Measurements from ENCODE around the gene TRIM8. TPM values are rescaled to one million over a fixed set of nuclear protein-coding genes. Genes with fewer than 3 reads are reported as not detected.

Gene TRIM8
- total RNA-seq, 2 experiments from 2014 or later = 80.9 to 81.6 TPM

DNA sequence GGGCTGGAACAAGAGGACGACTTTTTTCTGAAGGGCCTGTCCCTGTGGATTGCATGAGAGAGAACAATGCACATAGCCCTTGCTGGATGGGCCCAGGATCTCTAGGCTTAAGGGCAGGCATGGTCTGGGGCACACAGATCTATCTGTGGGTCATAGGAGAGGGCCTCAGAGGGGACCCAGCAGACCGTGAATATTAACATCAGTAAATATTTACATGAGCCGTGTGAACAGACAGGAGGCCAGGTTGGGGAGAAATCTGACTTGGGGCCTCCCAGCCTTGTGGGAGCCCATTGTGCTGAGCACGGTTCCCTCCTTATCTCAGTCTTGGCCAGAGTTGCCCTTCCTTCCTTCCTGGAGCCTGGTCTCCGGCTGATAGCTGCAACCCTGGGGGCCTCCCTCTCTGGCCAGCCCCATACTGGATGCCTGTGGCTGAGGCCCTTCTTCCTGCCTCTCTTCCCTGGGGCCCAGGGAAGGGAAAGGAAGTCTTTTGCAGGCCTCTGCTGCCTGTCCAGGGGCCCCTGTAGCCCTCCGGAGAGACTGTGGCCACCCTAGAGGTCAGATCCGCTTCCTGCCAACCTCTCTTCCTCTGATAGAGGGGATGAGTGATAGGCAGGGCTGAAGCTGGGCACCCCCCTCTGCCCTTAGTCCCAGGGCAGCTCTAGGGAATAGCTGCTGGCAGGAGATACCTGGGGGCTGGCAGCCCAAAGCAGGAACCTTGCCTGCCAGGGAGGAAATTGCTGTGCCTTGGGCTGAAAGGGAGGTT lies 44.5 kb upstream of the TRIM8 start:
- ATAC-seq (ENCODE audit: poor library complexity) (no peak), DNase-seq (no peak)
- H3K27ac ChIP-seq (ENCODE audit: low read depth in 1 of 2, low read length in 2 of 2) = no peak overlapping the region
- POLR2A ChIA-PET = no interaction called here
- Mint-ChIP-seq H3K36me3 (ENCODE audit: low read depth) (peaks cover 80% of the 10 kb centered on the region), H3K27ac (no peak overlapping the region), H3K9me3 (no peaks in the 10 kb centered on the region), H3K27me3 (no peaks in the 10 kb centered on the region), H3K4me1 (ENCODE audit: low read depth) (peaks cover 5% of the 10 kb centered on the region), H3K4me3 (no peak overlapping the region)
- intact Hi-C loops (cut with DNase I, micrococcal nuclease) = loop anchor here in 1 of 2 experiments (10.0 kb wide), 1 partner anchor 635 kb away; no protein-coding TSS in a partner anchor
- no peak overlapping the region for H3K4me3 ChIP-seq (ENCODE audit: low read length)
- CTCF ChIA-PET = interaction anchor here (0.6 kb wide), 1 partner anchor 146 kb away, joined by 3 read pairs; no protein-coding TSS in a partner anchor
- H3K36me3 ChIP-seq (ENCODE audit: insufficient read depth, low read length) = peaks cover 80% of the 10 kb centered on the region
- no peaks in the 10 kb centered on the region for H3K9me3 ChIP-seq (ENCODE audit: control insufficient read depth in 1 of 2, insufficient read depth in 1 of 2, low read length in 2 of 2)
- no peaks in the 10 kb centered on the region for H3K4me1 ChIP-seq (ENCODE audit: insufficient read depth, low read length)
- TF ChIP-seq, protein P1, sequence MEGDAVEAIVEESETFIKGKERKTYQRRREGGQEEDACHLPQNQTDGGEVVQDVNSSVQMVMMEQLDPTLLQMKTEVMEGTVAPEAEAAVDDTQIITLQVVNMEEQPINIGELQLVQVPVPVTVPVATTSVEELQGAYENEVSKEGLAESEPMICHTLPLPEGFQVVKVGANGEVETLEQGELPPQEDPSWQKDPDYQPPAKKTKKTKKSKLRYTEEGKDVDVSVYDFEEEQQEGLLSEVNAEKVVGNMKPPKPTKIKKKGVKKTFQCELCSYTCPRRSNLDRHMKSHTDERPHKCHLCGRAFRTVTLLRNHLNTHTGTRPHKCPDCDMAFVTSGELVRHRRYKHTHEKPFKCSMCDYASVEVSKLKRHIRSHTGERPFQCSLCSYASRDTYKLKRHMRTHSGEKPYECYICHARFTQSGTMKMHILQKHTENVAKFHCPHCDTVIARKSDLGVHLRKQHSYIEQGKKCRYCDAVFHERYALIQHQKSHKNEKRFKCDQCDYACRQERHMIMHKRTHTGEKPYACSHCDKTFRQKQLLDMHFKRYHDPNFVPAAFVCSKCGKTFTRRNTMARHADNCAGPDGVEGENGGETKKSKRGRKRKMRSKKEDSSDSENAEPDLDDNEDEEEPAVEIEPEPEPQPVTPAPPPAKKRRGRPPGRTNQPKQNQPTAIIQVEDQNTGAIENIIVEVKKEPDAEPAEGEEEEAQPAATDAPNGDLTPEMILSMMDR (IDR thresholded peaks at IDR 0.05) = no peak
- H3K27me3 ChIP-seq (ENCODE audit: control insufficient read depth in 1 of 2, insufficient read depth in 2 of 2, low read length in 2 of 2) = no peaks in the 10 kb centered on the region

DNA sequence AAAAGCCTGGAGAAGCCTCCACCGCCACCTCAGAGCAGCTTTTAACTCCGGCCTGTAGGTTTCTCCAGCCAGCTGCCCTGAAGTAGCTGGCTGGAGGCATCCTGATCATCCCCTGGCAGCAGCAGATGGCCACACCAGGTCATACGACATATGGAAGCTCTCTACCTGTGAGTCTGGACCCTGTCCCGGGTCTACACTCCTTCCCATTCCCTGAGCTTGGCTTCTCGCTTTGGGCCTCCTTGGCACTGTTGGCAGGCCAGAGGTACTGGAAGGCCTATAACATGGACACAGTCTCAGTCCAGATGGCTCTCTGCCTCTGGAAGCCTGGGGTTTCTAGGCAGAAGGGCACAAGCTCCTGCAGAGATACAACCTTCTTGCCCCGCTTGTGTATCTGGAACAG lies 43.5 kb upstream of the TRIM8 start:
- Mint-ChIP-seq H3K36me3 (ENCODE audit: low read depth) (peaks cover 78% of the 10 kb centered on the region), H3K27ac (no peak overlapping the region), H3K4me3 (no peak overlapping the region), H3K4me1 (ENCODE audit: low read depth) (peaks cover 5% of the 10 kb centered on the region), H3K9me3 (no peaks in the 10 kb centered on the region), H3K27me3 (no peaks in the 10 kb centered on the region)
- intact Hi-C loops (cut with DNase I, micrococcal nuclease) = no loop called here
- no peaks in the 10 kb centered on the region for H3K4me1 ChIP-seq (ENCODE audit: insufficient read depth, low read length)
- no peak overlapping the region for H3K27ac ChIP-seq (ENCODE audit: low read depth in 1 of 2, low read length in 2 of 2)
- POLR2A ChIA-PET = no interaction called here
- H3K36me3 ChIP-seq (ENCODE audit: insufficient read depth, low read length) = peaks cover 76% of the 10 kb centered on the region
- TF ChIP-seq, protein P1 (IDR thresholded peaks at IDR 0.05) = no peak
- CTCF ChIA-PET = no interaction called here
- H3K9me3 ChIP-seq (ENCODE audit: control insufficient read depth in 1 of 2, insufficient read depth in 1 of 2, low read length in 2 of 2) = no peaks in the 10 kb centered on the region
- DNase-seq = no peak
- no peaks in the 10 kb centered on the region for H3K27me3 ChIP-seq (ENCODE audit: control insufficient read depth in 1 of 2, insufficient read depth in 2 of 2, low read length in 2 of 2)
- no peak for ATAC-seq (ENCODE audit: poor library complexity)
- no peak overlapping the region for H3K4me3 ChIP-seq (ENCODE audit: low read length)

- no peaks in the 10 kb centered on the region for H3K9me3 ChIP-seq (ENCODE audit: control insufficient read depth in 1 of 2, insufficient read depth in 1 of 2, low read length in 2 of 2)
- CTCF ChIA-PET = interaction anchor here (0.7 kb wide), 1 partner anchor 10 kb away, joined by 3 read pairs; no protein-coding TSS in a partner anchor
- DNase-seq = no peak
- no peaks in the 10 kb centered on the region for H3K27me3 ChIP-seq (ENCODE audit: control insufficient read depth in 1 of 2, insufficient read depth in 2 of 2, low read length in 2 of 2)
- ATAC-seq (ENCODE audit: poor library complexity) = no peak
- Mint-ChIP-seq H3K9me3 (no peaks in the 10 kb centered on the region), H3K4me3 (no peak overlapping the region), H3K27me3 (no peaks in the 10 kb centered on the region), H3K4me1 (ENCODE audit: low read depth) (peaks cover under 1% of the 10 kb centered on the region), H3K27ac (no peak overlapping the region), H3K36me3 (ENCODE audit: low read depth) (peaks cover 82% of the 10 kb centered on the region)
- H3K4me3 ChIP-seq (ENCODE audit: low read length) = no peak overlapping the region
- no peaks in the 10 kb centered on the region for H3K4me1 ChIP-seq (ENCODE audit: insufficient read depth, low read length)
- TF ChIP-seq, protein P1 (IDR thresholded peaks at IDR 0.05) = no peak
- no peak overlapping the region for H3K27ac ChIP-seq (ENCODE audit: low read depth in 1 of 2, low read length in 2 of 2)
- intact Hi-C loops (cut with DNase I, micrococcal nuclease) = no loop called here
- POLR2A ChIA-PET = interaction anchor here (1.0 to 1.4 kb wide), 2 partner anchors 10 to 44 kb away, joined by 3 read pairs; no protein-coding TSS in a partner anchor
- peaks cover 69% of the 10 kb centered on the region for H3K36me3 ChIP-seq (ENCODE audit: insufficient read depth, low read length)
Observed at GRCh38 chr10:102601639-102602038, 42.6 kb upstream of the TRIM8 start.

All from CD4-positive, alpha-beta T cell (primary cell).